Measurements from ENCODE around the gene CASP2.

GRCh38 chr7:143257501-143257900, 30.6 kb upstream of the CASP2 start:
- no peak for TF ChIP-seq CTCF (conservative IDR thresholded peaks at IDR 0.05)
- no peak for TF ChIP-seq EZH2 (IDR thresholded peaks at IDR 0.05; ENCODE audit: low read depth)
